ENCODE measurements around the gene ERC1.

ERC1 gene

DNA sequence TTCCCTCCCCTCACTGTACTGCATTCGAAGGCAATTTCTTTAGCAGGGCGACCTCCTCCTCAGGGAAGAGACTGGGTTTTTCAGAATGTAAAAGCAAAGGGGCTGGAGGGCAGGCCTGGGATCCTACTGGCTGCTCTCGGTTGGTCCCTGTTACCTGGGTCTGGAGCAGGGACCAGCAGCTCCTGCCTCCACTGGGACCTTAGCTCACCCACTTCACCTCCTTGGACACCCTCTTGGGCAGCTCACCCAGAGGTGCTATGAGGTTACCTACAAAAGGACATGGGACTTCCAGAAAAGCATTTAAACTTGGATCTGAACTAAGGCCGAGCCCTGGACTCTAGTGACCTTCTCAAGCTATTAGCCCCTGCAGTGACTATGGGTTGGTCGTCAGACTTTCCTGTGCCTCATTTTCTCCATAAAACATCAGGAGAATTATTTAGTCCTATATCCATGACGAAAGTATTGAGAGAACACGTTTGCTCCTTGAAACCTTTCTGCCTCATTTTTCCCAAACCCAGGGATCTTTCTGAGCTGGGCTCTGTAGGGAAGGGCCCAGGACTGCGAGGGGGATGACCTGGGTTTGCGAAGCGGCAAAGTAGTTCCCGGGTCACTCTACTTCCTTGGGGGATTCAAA, 538.3 kb downstream of the ERC1 start:
- no peak for DNase-seq

DNA sequence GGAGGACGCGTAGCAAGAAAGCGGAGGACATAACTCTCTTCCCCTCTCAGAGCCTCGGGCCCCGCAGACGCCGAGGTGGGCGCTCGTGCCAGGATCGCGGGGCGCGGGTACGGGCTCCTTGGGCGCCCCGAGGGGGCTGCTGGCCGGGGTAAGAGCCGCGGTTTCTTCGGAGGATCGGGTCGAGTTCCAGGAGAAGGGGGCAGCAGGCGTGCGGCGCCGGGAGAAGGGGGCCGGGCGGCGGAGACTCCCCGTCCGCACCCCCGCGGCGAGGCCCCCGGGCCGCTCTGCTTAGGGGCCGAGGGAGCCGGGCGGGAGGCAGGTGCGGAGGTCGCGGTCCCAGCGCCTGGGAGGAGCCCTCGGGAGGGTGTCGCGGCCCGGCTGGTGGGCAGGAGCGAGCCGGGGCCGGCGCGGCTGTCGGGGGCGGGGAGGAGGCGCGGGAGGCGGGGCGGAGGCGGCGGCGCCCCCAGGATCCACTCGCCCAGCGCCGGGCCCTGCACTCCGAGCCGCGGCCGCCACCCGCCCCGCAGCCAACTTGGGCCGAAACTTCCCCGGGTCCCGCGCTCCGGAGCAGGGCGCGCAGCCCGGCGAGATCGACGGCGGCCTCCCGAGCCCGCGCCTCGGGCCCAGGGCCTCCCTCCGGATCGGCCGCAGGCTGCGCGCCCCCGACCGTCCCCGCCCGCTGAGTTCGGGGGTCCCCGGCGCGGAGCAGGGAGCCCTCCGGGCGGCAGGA, 539.0 kb downstream of the ERC1 start:
- no peak for DNase-seq

DNA sequence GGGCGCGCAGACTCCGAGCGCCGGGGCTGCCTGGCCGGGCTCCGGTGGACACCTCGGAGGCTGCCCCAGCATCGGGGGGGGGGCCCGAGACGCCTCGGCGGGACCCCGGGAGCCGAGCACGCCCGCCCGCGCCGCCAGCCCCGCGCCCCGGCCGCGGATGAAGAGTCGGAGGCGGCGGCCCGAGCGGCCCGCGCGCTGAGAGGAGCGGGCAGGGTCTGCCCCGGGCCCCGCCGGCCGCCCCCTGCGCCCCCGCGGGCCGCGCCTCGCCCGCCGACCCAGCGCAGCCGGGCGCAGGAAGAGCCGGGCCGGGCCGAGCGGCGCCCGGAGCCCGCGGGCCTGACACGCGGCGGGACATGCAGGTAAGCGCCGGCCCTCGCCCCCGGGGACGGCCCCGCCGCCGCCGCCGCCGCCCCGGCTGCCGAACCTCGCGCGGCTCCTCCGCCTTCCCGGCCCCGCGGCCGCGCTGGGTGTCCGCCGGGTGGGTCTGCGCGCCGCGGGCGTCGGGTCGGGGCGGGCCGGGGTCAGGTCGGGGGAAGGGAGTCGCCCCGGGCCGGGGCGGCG, 539.6 kb downstream of the ERC1 start:
- DNase-seq = no peak

DNA sequence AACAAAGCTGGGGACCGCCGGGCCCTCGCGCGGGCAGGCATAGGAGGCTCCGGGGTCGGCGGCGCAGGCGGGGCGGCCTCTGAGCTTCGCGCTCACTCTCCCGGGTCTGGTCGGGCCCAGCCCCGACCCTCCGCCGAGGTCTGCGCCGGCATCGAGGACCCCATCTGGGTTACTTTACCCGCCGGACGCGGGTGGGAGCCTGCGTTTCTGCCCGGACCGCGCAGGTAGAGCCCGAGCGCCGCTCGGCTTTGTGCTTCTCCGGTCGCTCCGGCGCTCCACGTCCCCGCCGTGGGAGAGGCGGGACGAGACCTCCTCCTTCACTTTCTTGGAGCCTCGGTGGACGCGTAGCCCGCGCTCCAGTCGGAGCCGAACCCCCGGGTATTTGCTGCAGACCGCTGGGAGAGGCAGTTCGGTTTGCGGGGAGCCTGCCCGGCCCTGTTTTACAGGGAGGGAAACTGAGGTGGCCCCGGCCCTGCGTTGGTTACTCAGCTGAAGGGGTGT, 540.2 kb downstream of the ERC1 start:
- DNase-seq = no peak

DNA sequence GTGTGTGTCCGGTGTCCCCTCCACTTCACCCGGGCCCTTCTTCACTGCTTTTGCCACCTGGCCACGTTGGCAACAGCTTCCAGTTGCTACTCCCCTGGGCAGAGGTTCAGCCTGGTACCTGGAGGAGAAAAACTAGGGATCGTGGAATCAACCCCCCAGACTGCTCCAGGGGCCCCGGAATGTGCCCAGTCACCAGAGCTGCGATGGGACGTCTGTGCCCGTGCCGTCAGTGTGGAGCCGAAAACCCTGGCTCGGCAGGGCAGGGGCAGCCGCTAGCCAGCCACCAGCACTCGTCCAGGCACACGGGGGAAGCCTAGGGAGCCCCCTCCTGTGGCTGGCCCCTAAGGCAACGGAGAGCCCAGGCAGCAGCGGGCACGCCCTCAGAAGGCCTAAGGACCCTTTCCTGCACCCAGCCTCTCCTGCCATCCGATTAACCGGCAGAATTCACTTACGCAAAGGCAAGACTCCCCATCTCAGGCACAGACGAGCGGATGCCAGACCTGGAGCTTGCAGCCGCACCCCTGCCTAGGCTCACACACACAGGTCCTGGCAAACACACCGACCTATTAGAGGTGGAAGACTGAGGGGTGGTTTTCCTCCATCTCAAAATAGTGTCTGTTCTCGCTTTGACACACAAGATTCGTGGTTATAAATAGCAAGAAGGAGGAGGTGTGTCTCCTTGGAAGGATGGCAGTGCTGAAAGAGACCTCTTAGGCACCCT, 540.8 kb downstream of the ERC1 start:
- DNase-seq = no peak

DNA sequence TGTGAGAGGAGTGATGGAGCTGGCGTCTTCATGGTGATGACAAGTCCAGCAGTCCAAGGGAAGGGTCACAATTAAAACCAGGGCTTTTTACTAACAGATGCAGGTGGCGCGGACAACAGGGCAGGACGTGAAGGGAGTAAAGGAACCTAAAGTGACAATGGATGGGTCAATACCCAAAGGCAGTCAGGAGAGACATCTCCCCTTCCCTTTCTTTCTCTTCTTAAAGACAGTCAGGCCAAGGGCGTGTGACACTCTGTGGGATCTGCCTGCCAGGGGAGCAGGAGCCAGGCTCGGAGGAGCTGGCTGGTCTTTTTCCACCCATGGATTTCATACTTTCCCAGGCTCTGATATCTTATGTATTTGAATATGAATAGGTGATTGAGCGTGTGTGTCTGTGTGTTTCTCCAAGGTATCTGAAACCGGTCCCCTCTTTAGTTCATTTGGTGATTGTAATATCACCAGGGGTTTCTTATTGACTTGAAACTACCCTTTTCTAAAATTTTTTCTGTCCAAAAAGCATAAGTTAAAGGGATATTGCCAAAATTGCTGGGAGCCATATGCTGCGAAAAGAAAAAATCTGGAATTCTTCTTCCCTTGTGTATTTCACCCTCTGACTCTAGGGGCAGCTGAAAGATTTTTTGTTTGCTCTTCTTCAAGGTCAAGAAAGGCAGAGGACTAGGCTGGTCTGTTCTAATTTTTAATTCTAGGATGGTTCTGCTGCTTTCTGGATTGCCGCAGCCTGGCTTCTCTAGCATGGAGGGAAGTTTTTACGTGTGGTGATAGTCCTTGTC, 541.5 kb downstream of the ERC1 start:
- no peak for DNase-seq

DNA sequence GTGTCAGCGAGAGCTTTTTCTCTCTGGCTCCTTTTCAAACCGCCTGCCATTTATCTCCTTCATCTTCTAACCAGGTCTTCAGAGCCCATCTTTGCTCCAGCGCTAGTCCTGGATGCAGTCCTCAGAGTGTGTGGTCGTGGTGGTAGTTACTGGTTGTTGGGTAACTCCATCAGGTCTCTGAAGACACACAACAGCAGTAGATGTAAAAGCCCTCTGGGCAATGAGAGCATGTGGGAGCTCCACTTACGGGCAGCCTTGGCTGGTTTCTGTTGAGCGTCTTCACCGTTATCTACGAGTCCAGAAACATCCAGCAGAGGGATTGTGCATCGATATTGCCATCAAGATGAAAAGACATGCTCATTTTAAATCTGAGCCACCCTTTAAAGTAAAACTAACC, 542.2 kb downstream of the ERC1 start:
- peak; percentile 50 for DNase-seq

DNA sequence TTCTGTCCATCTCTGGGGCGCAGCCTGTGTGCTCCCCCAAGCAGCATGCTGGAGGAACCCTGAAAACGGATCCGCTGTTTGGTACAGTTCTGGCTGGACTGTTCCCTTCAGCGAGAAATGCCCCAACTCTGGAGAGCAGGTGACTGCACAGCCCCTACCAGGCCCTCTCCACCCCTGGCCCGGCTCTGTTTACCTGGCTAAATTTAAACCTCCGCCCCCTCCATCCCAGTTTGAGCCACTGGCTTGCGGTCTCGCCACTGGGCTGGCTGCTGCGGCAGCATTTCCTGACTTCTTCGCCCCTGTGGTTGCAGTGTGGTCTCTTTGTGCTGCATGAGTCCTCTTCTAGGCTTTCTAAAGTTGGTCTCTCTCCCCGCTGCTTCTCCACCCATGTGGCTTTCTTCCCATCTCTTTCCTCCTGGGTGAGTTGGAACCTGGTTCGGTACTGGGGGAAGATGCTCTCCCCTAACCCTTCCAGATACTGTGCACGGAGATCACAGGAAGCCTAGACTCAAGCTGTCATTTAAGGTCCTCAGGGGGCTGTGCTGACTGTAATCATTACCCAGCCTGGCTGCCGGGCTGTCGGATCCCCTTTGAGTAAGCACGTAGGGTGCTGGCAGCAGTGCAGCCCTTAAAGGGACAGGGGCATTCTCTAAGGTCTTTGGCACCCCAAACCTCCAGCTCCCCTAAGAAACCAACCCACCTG, 542.7 kb downstream of the ERC1 start:
- peak; percentile 78 for DNase-seq

DNA sequence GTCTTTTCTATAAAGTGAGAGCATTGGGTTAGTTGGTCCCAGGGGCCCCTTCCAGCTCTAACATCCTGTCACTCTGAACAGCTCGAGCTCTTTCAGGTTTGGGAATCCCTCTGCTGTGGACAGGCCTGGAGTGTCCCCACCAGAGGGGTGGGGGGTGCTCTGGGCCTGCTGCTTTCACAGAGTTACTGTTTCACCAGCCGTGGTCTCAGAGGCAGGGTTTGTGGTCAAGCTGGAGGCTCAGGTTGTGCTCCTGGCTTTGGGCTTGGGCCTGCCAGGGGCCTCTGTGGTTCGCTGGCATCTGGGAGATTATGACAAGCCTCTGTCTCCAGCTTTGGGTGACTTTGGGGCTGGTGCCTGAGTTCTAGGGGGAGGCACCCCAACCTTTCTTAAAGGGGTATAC, 543.7 kb downstream of the ERC1 start:
- peak; percentile 34 for DNase-seq

DNA sequence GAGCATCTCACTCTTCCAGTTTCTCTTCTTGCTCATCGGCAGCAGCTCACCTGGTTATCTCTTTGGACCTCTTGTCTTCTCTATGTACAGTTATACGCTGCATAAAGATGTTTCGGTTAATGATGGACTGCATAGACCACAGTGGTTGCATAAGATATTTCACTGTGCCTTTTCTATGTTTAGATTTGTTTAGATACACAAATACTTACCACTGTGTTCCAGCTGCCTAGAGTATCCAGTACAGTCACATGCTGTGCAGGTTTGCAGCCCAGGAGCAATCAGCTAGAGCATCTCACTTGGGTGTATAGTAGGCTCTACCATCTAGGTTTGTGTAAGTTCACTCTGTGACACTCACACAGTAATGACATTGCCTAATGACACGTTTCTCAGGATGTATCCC, 545.8 kb downstream of the ERC1 start:
- no peak for DNase-seq

DNA sequence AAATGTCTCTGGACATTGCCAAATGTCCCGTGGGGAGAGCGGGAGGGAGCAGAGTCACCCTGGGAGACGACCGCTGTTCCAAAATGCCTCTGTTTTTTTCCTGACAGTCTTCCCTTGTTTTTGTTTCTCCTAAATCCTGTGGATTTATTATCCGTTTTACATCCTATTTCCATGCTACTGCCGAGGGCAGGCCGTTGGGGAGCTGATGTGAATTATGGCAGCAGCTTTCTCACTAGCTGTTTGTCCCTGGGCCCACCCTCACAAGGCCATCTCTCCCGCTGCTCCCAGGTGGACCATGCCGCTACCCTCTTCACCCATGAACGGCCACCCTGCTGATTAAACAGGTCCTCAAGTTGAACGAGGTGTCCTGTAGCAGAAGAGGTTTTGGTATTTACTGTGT, 548.1 kb downstream of the ERC1 start:
- no peak for DNase-seq

DNA sequence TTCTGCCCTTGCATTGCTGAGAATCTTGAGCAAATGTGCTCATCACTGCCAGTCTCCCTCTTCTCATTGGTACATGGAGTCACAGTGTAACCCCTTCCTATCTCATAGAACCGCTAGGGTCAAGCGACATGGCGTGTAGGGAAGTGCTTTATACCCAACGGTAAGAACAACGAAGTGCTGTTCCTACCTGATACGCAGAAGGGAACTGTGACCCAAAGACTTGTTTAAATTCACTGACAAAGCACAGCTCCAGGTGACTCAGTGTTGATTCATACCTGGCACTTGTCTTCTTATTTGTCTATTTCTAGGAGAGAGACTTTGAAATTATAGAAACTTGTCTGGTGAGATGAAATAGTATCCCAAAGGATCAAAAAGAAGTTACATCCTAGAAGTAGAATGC, 549.7 kb downstream of the ERC1 start:
- no peak for DNase-seq

DNA sequence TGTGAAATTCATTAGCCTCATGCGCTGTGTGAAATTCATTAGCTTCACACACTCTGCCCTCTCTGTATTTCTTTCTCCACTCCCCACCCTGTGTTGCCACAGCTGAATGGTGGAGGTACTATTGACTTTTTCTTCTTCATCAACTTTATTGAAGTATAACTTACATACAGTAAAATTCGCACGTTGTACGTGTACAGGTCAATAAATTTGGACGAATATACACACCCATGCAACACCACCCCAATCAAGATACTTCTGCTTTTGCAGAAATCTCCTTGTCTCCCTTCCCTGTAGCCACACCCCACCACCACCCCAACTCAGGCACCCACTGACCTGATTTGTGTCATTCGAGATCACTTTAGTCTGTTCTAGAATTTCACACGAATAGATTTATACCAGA, 551.6 kb downstream of the ERC1 start:
- DNase-seq = peak; percentile 12

DNA sequence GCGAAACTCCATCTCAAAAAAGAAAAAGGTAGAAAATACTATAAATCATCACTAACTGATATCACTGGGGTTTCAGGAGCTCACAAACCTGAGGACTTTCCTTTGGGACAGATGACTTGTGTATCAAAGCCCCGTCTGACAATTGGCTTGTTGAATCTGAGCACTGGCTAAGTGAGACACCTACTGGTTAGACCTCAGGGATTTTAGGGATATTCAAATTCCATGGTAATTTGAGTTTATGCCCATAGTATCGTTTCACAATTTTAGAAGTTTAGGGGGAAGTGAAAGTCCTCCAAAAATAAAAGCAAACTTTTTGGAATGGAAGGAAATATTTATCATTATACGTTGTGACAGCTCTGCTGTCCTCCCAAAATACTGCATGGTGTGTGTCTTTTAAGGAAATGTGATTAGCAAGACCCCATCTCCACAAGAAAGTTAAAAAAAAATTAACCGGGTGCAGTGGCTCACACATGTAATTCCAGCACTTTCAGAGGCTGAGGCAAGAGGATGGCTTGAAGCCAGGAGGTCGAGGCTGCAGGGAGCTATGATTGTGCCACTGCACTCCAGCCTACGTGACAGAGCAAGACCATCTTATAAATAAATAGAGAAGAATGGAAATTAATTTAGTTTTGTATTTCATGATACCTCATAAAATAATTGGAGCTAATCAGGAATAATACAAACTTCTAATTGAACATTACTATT, 554.1 kb downstream of the ERC1 start:
- peak; percentile 94 for DNase-seq

Data from MV-4-11 (cell line).